Fibroblast of lung (primary cell): Measurements from ENCODE around the gene IGSF21. TPM values are rescaled to one million over a fixed set of nuclear protein-coding genes. Genes with fewer than 3 reads are reported as not detected.

ENCODE experiments used
- DNase-seq, 2 donors: peaks; one replicate each; pipeline versions ENCODE4 v3.0.0 to v3.0.0-alpha.2; 2010; ENCODE audit warnings: low read depth in 2 of 2
- H2AFZ ChIP-seq: 2 replicates; pipeline ENCODE4 v1.5.1; 2012; ENCODE audit warnings: low read length, control low read depth, inconsistent platforms
- H3K27ac ChIP-seq: 2 replicates; pipeline ENCODE4 v1.5.1; 2011; ENCODE audit warnings: low read length, control low read depth; ENCODE audit not compliant: insufficient read depth
- H3K27me3 ChIP-seq: 2 replicates; pipeline ENCODE4 v1.5.1; 2011; ENCODE audit warnings: mild to moderate bottlenecking, low read length; ENCODE audit not compliant: control insufficient read depth, insufficient read depth
- H3K36me3 ChIP-seq: 2 replicates; pipeline ENCODE4 v1.5.1; 2011; ENCODE audit warnings: low read length; ENCODE audit not compliant: control insufficient read depth, insufficient read depth
- H3K4me1 ChIP-seq: 2 replicates; pipeline ENCODE4 v1.5.1; 2011; ENCODE audit warnings: low read length; ENCODE audit not compliant: control insufficient read depth, insufficient read depth; ENCODE audit errors: extremely low read depth
- H3K4me2 ChIP-seq: 2 replicates; pipeline ENCODE4 v1.5.1; 2011; ENCODE audit warnings: low read length, control low read depth; ENCODE audit not compliant: insufficient read depth; ENCODE audit errors: extremely low read depth
- H3K4me3 ChIP-seq, 4 experiments: fragments of 200-600 bp in 1 of 4; sonication (generic) in 1 of 4; replicated peaks in 1 of 4; 2 replicates each; pipeline ENCODE4 v1.5.1; 2011 to 2016; ENCODE audit warnings: low read length in 4 of 4, low read depth in 3 of 4, mild to moderate bottlenecking in 3 of 4, control low read depth in 2 of 4, inconsistent platforms in 1 of 4, mixed read lengths in 1 of 4; ENCODE audit not compliant: insufficient read depth in 1 of 4; ENCODE audit errors: control extremely low read depth in 1 of 4
- H3K79me2 ChIP-seq: 2 replicates; pipeline ENCODE4 v1.5.1; 2012; ENCODE audit warnings: mild to moderate bottlenecking, low read length, inconsistent platforms; ENCODE audit not compliant: control insufficient read depth, insufficient read depth
- H3K9ac ChIP-seq: 2 replicates; pipeline ENCODE4 v1.5.1; 2011; ENCODE audit warnings: mild to moderate bottlenecking, low read length, control low read depth; ENCODE audit not compliant: insufficient read depth
- H3K9me3 ChIP-seq: 2 replicates; pipeline ENCODE4 v1.5.1; 2012; ENCODE audit warnings: low read depth, low read length; ENCODE audit not compliant: control insufficient read depth, insufficient read depth
- H4K20me1 ChIP-seq: 2 replicates; pipeline ENCODE4 v1.5.1; 2011; ENCODE audit warnings: low read length; ENCODE audit not compliant: control insufficient read depth, insufficient read depth; ENCODE audit errors: extremely low read depth
- CTCF ChIP-seq, 2 donors: IDR thresholded peaks in 1 of 2; conservative IDR thresholded peaks in 1 of 2; 1 replicate in 1 of 2; 2 replicates in 1 of 2; pipeline ENCODE4 v1.5.1; 2011 to 2012; ENCODE audit warnings: low read length in 2 of 2, control low read depth in 1 of 2, inconsistent platforms in 1 of 2, low read depth in 1 of 2, mild to moderate bottlenecking in 1 of 2
- EZH2 ChIP-seq: IDR thresholded peaks from 2 replicates; pipeline ENCODE4 v1.5.1; 2012; ENCODE audit warnings: low read length, control low read depth, mild to moderate bottlenecking; ENCODE audit errors: missing control alignments
- polyA plus RNA-seq, 2 donors: library from polyadenylated mRNA; depleted of rRNA in 1 of 2; stranded (reverse) in 1 of 2; unstranded in 1 of 2; fragments of >200 nt; gene quantifications; 2 replicates each; pipeline ENCODE4 v1.2.1, GENCODE V29; 2011 to 2012; ENCODE audit warnings: missing spikeins in 1 of 2
- total RNA-seq: library from RNA; depleted of rRNA; stranded (reverse); fragments of >200 nt; gene quantifications from 2 replicates; pipeline ENCODE4 v1.2.1, GENCODE V29; 2014

IGSF21 gene
- total and polyA plus RNA-seq, 2 donors (not counting 1 experiment from before 2014, with no cell fraction given), result not detected

GRCh38 chr1:18358600-18358999, 251.0 kb downstream of the IGSF21 start:
- Histone ChIP-seq H3K27me3 (no peaks in the 10 kb centered on the region), H2AFZ (no peak overlapping the region)

GRCh38 chr1:18360251-18360650, 252.7 kb downstream of the IGSF21 start:
- no peaks in the 10 kb centered on the region for H3K79me2 ChIP-seq
- no peaks in the 10 kb centered on the region for H4K20me1 ChIP-seq
- no peak overlapping the region for H3K4me3 ChIP-seq
- TF ChIP-seq CTCF (conservative IDR thresholded peaks at IDR 0.05 in 1 of 2, IDR thresholded peaks at IDR 0.05 in 1 of 2; ENCODE audit: low read depth in 1 of 2, low read length in 2 of 2), result no peak
- no peak for TF ChIP-seq EZH2
- no peaks in the 10 kb centered on the region for H3K9me3 ChIP-seq
- H3K4me1 ChIP-seq, result no peaks in the 10 kb centered on the region
- DNase-seq, result no peak
- H3K36me3 ChIP-seq, result no peaks in the 10 kb centered on the region
- H3K27me3 ChIP-seq, result no peaks in the 10 kb centered on the region
- no peak overlapping the region for H3K9ac ChIP-seq
- H3K4me2 ChIP-seq, result no peak overlapping the region
- no peak overlapping the region for H3K27ac ChIP-seq
- no peak overlapping the region for H2AFZ ChIP-seq

More at GRCh38 chr1:18358600-18358999, 251.0 kb downstream of the IGSF21 start:
- Histone ChIP-seq H3K4me2 (no peak overlapping the region), H4K20me1 (no peaks in the 10 kb centered on the region), H3K9ac (no peak overlapping the region), H3K4me3 (no peak overlapping the region), H3K79me2 (no peaks in the 10 kb centered on the region), H3K4me1 (no peaks in the 10 kb centered on the region), H3K9me3 (no peaks in the 10 kb centered on the region), H3K27ac (no peak overlapping the region), H3K36me3 (no peaks in the 10 kb centered on the region)
- no peak for TF ChIP-seq CTCF (conservative IDR thresholded peaks at IDR 0.05 in 1 of 2, IDR thresholded peaks at IDR 0.05 in 1 of 2; ENCODE audit: low read depth in 1 of 2, low read length in 2 of 2)
- no peak for TF ChIP-seq EZH2
- DNase-seq, result no peak

- no peak for DNase-seq
- no peaks in the 10 kb centered on the region for H3K36me3 ChIP-seq
- no peak overlapping the region for H3K27ac ChIP-seq
- H3K9ac ChIP-seq, result no peak overlapping the region
- H3K4me1 ChIP-seq, result no peaks in the 10 kb centered on the region
- TF ChIP-seq EZH2 (no peak), CTCF (conservative IDR thresholded peaks at IDR 0.05 in 1 of 2, IDR thresholded peaks at IDR 0.05 in 1 of 2; ENCODE audit: low read depth in 1 of 2, low read length in 2 of 2) (no peak)
- no peaks in the 10 kb centered on the region for H3K27me3 ChIP-seq
- no peak overlapping the region for H3K4me2 ChIP-seq
- no peaks in the 10 kb centered on the region for H4K20me1 ChIP-seq
- H3K9me3 ChIP-seq, result no peaks in the 10 kb centered on the region
- no peaks in the 10 kb centered on the region for H3K79me2 ChIP-seq
- H2AFZ ChIP-seq, result no peak overlapping the region
- H3K4me3 ChIP-seq, result no peak overlapping the region
Measured at GRCh38 chr1:18362150-18362549, 254.6 kb downstream of the IGSF21 start.
